Aortic smooth muscle cell (primary cell): Measurements from ENCODE around the gene HDGFL3. TPM values are rescaled to one million over a fixed set of nuclear protein-coding genes. Genes with fewer than 3 reads are reported as not detected.

ENCODE experiments used
- total RNA-seq: library from RNA; depleted of rRNA; stranded (reverse); fragments of >200 nt; gene quantifications from 2 replicates; pipeline ENCODE4 v1.2.3, GENCODE V29; 2014

HDGFL3 gene
- total RNA-seq = 34.5 and 51.4 TPM in 2 replicates

GRCh38 chr15:83207660-83208366 lies at the start of gene HDGFL3:
Gene HDGFL3, minus strand, starts transcription at chr15:83207823. Its CDS starts 409 bp downstream, at chr15:83207414.

GRCh38 chr15:83106994-83107840 lies 100.4 kb downstream of the HDGFL3 start, which contains the start of gene TM6SF1:
Gene TM6SF1, plus strand, starts transcription at chr15:83107645. Its CDS starts 36 bp downstream, at chr15:83107681.

Other genes with a start within 250 kb of the HDGFL3 start
- 33.7 and 37.6 TPM in 2 replicates for gene RAMAC, start 221.6 kb downstream of the HDGFL3 start, total RNA-seq
- gene C15orf40, start 196.2 kb downstream of the HDGFL3 start, total RNA-seq = 10.3 and 10.9 TPM in 2 replicates
- 101 and 113 TPM in 2 replicates for gene BTBD1, start 140.6 kb downstream of the HDGFL3 start, total RNA-seq
- gene TM6SF1, start 100.2 kb downstream of the HDGFL3 start, total RNA-seq = 0.50 and 0.92 TPM in 2 replicates
- gene BNC1, start 76.8 kb upstream of the HDGFL3 start, total RNA-seq = 0.06 and 0.13 TPM in 2 replicates
- gene SH3GL3, start 239.5 kb upstream of the HDGFL3 start, total RNA-seq = not detected in 2 replicates